Liver (tissue), 9 donors: Measurements from ENCODE around the gene ZSCAN12. TPM values are rescaled to one million over a fixed set of nuclear protein-coding genes. Genes with fewer than 3 reads are reported as not detected.

Experiments
- DNase-seq: peaks from one replicate; pipeline ENCODE4 v3.0.0-alpha.2; 2017; ENCODE audit warnings: low spot score
- H3K27ac ChIP-seq, 2 donors: one replicate each; pipeline ENCODE4 v1.7.0; 2013; ENCODE audit warnings: inconsistent platforms in 2 of 2, low read length in 2 of 2, control low read depth in 1 of 2, low read depth in 1 of 2, mild to moderate bottlenecking in 1 of 2
- H3K27me3 ChIP-seq, 4 donors: one replicate each; pipeline versions ENCODE4 v1.6.1 to v1.7.0; 2013; ENCODE audit warnings: low read length in 3 of 4, inconsistent platforms in 1 of 4, mild to moderate bottlenecking in 1 of 4, moderate library complexity in 1 of 4; ENCODE audit not compliant: control insufficient read depth in 4 of 4, insufficient read depth in 4 of 4
- H3K36me3 ChIP-seq, 4 donors: one replicate each; pipeline versions ENCODE4 v1.6.1 to v1.7.0; 2013; ENCODE audit warnings: low read length in 3 of 4, mild to moderate bottlenecking in 3 of 4, low read depth in 1 of 4, moderate library complexity in 1 of 4; ENCODE audit not compliant: control insufficient read depth in 4 of 4, insufficient read depth in 3 of 4
- H3K4me1 ChIP-seq, 4 donors: one replicate each; pipeline versions ENCODE4 v1.6.1 to v1.7.0; 2013; ENCODE audit warnings: low read length in 3 of 4, mild to moderate bottlenecking in 3 of 4, moderate library complexity in 1 of 4; ENCODE audit not compliant: control insufficient read depth in 4 of 4, insufficient read depth in 4 of 4
- H3K4me3 ChIP-seq, 3 donors: one replicate each; pipeline versions ENCODE4 v1.6.1 to v1.7.0; 2013; ENCODE audit warnings: low read length in 3 of 3, control low read depth in 1 of 3, low read depth in 1 of 3, mild to moderate bottlenecking in 1 of 3
- H3K9ac ChIP-seq, 2 donors: one replicate each; pipeline ENCODE4 v1.7.0; 2013; ENCODE audit warnings: low read length in 2 of 2, mild to moderate bottlenecking in 2 of 2, moderate library complexity in 2 of 2, control low read depth in 1 of 2, low read depth in 1 of 2
- H3K9me3 ChIP-seq, 4 donors: one replicate each; pipeline versions ENCODE4 v1.6.1 to v1.7.0; 2013; ENCODE audit warnings: low read length in 3 of 4; ENCODE audit not compliant: control insufficient read depth in 4 of 4
- EGR1 ChIP-seq, 2 donors: IDR thresholded peaks; 2 replicates each; pipeline ENCODE4 v1.6.1; 2016 to 2018; ENCODE audit warnings: antibody characterized with exemption in 2 of 2, low read depth in 2 of 2
- GABPA ChIP-seq, 2 donors: IDR thresholded peaks in 1 of 2; conservative IDR thresholded peaks in 1 of 2; 2 replicates each; pipeline ENCODE4 v1.6.1; 2016; ENCODE audit warnings: antibody characterized with exemption in 2 of 2, mild to moderate bottlenecking in 1 of 2, moderate library complexity in 1 of 2
- HNF4A ChIP-seq, 2 donors: conservative IDR thresholded peaks; 2 replicates each; pipeline ENCODE4 v1.6.1; 2016; ENCODE audit warnings: antibody characterized with exemption in 2 of 2, mild to moderate bottlenecking in 2 of 2
- NR2F2 ChIP-seq: IDR thresholded peaks from 2 replicates; pipeline ENCODE4 v1.6.1; 2016; ENCODE audit warnings: antibody characterized with exemption
- REST ChIP-seq: IDR thresholded peaks from 2 replicates; pipeline ENCODE4 v1.6.1; 2016; ENCODE audit warnings: antibody characterized with exemption, mild to moderate bottlenecking
- WGBS: extraction: QIAGEN DNeasy Blood & Tissue Kit; methylation state at CpG from one replicate; pipeline ENCODE4 v1.1.7; 2013; 5-methylcytosine and 5-hydroxymethylcytosine counted together
- polyA plus RNA-seq, 2 donors: library from polyadenylated mRNA; stranded (reverse) in 1 of 2; unstranded in 1 of 2; fragments of 200-250 nt in 1 of 2; fragments of >200 nt in 1 of 2; fragmentation: Nextera tagmentation in 1 of 2; extraction: Ambion mirVana in 1 of 2; gene quantifications; one replicate each; pipeline versions ENCODE4 v1.2.1 to v1.2.3, GENCODE V29; 2013 to 2015
- total RNA-seq, 2 donors: library from RNA; depleted of rRNA; stranded (reverse); fragments of >200 nt; gene quantifications; one replicate each; pipeline ENCODE4 v1.2.3, GENCODE V29; 2014
- TF ChIP-seq, protein P1 (sequence below): IDR thresholded peaks from 2 replicates; pipeline ENCODE4 v1.6.1; 2016; ENCODE audit warnings: antibody characterized with exemption
- donor health status: healthy.
- donor health status: healthy.
- donor health status: healthy.
- donor health status: healthy.
- donor health status: healthy.

The ZSCAN12 gene
- total and polyA plus RNA-seq, 4 donors: 0.46 to 3.9 (median 2.0) TPM

- Histone ChIP-seq H3K27me3 (peaks cover 0 to 5% (median 0%) of the 10 kb centered on the region in 4 donors), H3K27ac (no peak overlapping the region), H3K9me3 (no peaks in the 10 kb centered on the region), H3K36me3 (no peaks in the 10 kb centered on the region), H3K4me3 (no peak overlapping the region), H3K9ac (no peak overlapping the region), H3K4me1 (peaks cover 0 to 14% (median 11%) of the 10 kb centered on the region in 4 donors)
- 28% methylated on average over 2 of the region's 2 CpGs for WGBS
- DNase-seq: no peak
- TF ChIP-seq NR2F2: no peak
Observed at GRCh38 chr6:28347119-28347518, 52.4 kb downstream of the ZSCAN12 start.

DNA sequence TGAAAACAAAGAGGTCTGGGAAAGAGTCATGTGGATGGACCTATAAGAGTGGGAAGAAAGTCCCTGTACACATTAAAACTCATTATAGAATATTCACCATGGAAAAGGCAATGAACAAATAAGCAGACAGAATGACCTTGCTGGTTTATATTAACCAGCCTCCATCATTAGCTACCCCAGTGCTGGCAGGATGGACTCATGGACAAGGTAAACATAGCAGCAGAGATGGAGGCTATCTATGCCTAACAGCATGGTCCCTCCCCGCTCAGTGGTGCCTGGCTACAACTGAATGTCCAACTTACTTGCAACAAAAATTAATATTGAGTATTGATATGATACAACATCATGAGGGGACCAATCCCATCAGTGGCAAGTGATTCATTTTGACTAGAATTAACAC is 54.3 kb downstream of the ZSCAN12 start:
- H3K27ac ChIP-seq: no peak overlapping the region
- H3K4me1 ChIP-seq: peaks cover 0 to 1% (median under 1%) of the 10 kb centered on the region in 4 donors
- TF ChIP-seq EGR1 (IDR thresholded peaks at IDR 0.05; ENCODE audit: low read depth in 2 of 2): no peak
- no peak for TF ChIP-seq HNF4A (conservative IDR thresholded peaks at IDR 0.05)
- WGBS: 44% methylated on average over 1 of the region's 1 CpG
- no peaks in the 10 kb centered on the region for H3K36me3 ChIP-seq
- H3K9ac ChIP-seq: no peak overlapping the region
- DNase-seq: no peak
- H3K4me3 ChIP-seq: no peak overlapping the region
- no peaks in the 10 kb centered on the region for H3K9me3 ChIP-seq
- H3K27me3 ChIP-seq: peaks cover 0 to 5% (median 0%) of the 10 kb centered on the region in 4 donors

DNA sequence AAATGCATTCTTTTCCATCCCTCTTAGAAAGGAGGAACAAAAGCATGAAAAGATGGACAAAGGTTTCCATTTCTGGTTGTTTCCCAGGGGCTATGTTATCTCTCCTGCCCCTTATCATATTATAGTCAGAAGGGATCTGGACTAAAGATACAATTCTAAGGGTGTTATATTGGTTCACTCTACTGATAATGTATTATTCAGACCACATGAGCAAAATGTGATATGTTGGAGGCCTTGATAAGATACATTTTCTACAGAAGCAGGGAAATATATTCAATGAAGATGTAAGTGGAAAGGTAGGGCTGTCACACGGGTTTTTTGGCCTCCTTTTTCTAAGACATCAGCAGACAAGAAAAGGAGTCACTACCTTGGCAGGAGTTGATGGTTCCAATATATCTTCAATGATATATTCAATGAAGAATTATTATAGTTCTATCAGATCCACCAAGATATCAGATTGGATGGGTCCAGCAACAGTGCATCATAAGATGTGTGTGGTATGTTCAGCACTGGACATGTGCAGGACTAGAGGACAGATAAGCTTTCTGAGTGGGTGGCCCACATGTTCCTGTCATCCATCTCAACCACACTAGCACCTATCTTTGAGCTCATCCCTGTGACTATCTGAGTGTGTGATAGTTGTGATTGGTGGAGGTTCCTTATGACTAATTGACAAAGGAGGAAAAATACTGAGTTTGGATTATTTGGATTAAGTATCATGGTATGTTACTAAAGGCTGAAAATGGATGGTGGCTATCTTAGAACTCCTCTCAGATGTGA is 55.5 kb downstream of the ZSCAN12 start:
- Histone ChIP-seq H3K9ac (no peak overlapping the region), H3K27ac (no peak overlapping the region), H3K4me3 (no peak overlapping the region), H3K27me3 (peaks cover 0 to 5% (median 0%) of the 10 kb centered on the region in 4 donors), H3K9me3 (no peaks in the 10 kb centered on the region), H3K4me1 (no peaks in the 10 kb centered on the region), H3K36me3 (no peaks in the 10 kb centered on the region)
- no peak for DNase-seq
- 78% methylated on average over 1 of the region's 1 CpG for WGBS
- TF ChIP-seq, protein P1, sequence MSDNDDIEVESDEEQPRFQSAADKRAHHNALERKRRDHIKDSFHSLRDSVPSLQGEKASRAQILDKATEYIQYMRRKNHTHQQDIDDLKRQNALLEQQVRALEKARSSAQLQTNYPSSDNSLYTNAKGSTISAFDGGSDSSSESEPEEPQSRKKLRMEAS: no peak
- TF ChIP-seq GABPA (IDR thresholded peaks at IDR 0.05 in 1 of 2, conservative IDR thresholded peaks at IDR 0.05 in 1 of 2): no peak

DNA sequence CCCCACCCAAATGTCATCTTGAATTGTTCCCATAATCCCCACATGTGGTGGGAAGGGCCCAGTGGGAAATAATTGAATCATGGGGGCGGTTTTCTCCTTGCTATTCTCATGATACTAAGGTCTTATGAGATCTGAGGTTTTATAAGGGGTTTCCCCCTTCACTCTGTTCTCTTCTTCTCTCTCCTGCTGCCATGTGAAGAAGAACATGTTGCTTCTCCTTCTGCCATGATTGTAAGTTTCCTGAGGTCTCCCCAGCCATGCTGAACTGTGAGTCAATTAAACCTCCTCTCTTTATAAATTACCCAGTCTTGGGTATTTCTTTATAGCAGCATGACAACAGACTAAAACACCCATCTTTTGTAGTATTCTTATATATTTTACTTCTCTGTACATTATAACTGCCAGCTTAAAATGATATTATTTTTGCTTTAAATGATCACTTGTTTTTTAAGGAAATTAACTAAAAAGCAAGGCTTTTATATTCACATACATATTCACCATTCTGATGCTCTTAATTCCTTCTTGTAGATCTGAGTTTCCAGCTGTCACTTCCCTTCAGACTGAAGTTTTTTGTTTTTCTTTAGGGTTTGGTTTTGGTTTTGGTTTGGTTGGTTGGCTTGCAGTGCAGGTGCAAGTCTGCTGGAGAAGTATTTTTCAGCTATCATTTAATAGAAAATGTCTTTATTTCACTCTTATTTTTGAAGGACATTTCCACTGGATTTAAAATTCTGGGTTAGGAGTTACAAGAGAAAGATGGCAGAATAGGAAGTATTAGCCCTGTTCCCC is 59.0 kb downstream of the ZSCAN12 start:
- Histone ChIP-seq H3K9ac (no peak overlapping the region), H3K27ac (no peak overlapping the region), H3K27me3 (peaks cover 0 to 5% (median 0%) of the 10 kb centered on the region in 4 donors), H3K9me3 (no peaks in the 10 kb centered on the region), H3K4me1 (peaks cover 0 to 9% (median 4%) of the 10 kb centered on the region in 4 donors), H3K36me3 (no peaks in the 10 kb centered on the region), H3K4me3 (no peak overlapping the region)
- no peak for DNase-seq
- TF ChIP-seq REST: no peak
- WGBS: 88% methylated on average over 1 of the region's 1 CpG
